HG02885 (cell line): ENCODE data around the gene RDH14.

Experiments used
- ATAC-seq: cut with Tn5 transposase; IDR thresholded peaks from one replicate; pipeline ENCODE4 v1.9.1; 2021; ENCODE audit warnings: mild to moderate bottlenecking; ENCODE audit not compliant: unreplicated experiment, poor library complexity

The RDH14 gene

DNA sequence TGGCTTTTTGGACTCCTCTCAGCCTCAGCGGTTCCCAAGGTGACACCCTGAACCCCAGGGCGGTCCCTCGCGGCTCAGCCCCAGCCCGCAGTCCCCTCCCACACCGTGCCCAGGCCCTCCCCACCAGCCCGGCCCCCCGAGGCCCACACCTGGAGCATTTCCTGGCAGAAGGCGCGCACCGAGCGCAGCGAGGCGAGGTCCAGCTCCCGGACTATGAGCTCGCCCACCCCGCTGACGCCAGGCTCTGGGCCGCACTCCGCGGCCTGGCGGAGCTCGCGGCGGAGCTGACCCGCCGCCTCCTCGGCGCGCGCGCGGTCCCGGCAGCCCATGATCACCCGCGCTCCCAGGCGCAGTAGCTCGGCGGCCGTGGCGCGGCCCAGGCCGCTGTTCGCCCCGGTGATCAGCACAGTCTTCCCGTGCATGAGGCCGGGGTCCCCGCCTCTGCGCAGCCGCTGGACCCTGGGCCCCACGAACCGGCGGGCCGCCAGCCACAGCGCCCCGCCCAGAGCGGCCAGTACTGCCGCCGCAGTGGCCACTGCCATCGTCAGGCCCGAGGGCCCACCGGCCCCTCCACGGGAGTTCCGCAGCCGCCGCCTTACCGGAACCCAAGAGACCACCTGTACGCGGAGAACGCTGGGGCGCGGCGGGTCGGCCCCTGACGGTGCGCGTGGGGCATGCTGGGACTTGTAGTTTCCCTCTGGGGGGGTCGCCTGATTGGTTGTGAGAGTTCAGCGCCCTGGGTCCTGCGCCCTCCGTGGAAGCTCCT lies at the start of gene RDH14:
Gene RDH14, minus strand, starts transcription at position 623 of the 766 bp plus-strand sequence. Its CDS starts 81 bp downstream, at position 542.
- ATAC-seq, result peak; percentile 93

DNA sequence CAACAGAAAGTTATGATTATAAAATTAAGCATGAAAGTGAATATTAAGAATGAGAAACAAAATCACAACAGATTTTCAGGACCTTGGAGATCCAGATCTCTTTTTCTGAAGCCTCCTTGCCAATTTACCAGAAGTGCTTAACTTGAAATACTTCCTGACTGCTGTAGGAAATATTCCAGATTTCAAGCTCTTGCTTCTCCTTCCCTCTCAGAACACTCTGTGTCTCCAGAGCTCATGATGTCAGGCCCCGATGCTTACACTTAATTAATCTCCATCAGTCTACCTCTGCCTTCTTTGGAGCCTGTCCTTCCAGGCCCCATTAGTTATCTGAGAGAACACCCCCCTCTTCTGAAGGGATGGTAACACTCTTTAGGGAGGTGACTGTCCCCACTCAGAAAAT lies 49.6 kb upstream of the RDH14 start:
- no peak for ATAC-seq

- ATAC-seq, result no peak
Observed at GRCh38 chr2:18605115-18605514, 44.7 kb upstream of the RDH14 start.

GRCh38 chr2:18604531-18604885 lies 44.1 kb upstream of the RDH14 start:
- ATAC-seq, result no peak

DNA sequence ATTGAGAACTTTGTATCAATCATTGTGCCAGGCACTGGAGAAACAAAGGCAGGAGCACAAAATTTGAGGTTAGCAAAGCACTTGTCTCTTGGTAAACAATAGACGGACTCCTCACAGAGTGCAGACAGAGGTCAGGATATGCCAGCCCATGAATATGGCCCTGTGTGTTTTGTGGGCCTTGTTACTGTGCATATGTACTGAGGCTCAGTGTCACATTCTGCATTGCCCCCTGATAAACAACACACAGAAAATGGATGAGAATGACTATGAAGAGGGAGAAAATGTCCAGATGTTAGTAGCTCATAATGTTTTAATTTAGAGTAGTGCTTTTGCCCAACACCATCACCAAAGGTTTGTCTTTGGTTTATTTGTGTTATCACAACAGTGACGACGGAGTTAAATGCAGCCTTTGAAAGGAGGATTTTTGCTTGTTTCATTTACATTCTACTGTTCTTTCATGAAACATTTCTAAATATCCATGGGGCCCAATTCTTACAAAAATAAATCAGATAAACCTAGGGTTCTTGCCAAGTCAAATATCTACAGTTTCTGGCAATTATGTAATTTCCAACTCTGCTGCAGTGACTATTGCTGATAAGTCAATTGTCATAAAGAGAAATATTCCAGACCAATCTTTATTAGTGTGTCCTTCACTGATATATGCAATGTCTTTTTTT lies 43.5 kb upstream of the RDH14 start:
- ATAC-seq, result no peak

- no peak for ATAC-seq
Observed at GRCh38 chr2:18602298-18602697, 41.8 kb upstream of the RDH14 start.

DNA sequence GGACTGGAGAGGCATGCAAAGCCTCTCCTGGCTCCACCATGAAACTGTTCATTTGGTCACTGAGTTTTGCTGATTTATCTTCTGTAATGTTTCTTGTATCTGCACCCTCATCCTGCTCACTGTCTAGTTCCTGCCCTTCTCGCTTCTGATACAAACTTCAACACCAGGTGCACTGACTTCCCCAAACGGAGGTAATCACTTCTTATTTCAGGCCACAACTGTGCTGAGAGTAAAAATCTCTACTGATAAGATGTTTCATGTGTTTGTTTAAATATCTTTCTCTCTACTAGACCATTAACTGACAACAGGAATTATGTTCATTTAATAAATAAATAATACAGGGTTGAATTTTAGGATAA lies 39.8 kb upstream of the RDH14 start:
- no peak for ATAC-seq

DNA sequence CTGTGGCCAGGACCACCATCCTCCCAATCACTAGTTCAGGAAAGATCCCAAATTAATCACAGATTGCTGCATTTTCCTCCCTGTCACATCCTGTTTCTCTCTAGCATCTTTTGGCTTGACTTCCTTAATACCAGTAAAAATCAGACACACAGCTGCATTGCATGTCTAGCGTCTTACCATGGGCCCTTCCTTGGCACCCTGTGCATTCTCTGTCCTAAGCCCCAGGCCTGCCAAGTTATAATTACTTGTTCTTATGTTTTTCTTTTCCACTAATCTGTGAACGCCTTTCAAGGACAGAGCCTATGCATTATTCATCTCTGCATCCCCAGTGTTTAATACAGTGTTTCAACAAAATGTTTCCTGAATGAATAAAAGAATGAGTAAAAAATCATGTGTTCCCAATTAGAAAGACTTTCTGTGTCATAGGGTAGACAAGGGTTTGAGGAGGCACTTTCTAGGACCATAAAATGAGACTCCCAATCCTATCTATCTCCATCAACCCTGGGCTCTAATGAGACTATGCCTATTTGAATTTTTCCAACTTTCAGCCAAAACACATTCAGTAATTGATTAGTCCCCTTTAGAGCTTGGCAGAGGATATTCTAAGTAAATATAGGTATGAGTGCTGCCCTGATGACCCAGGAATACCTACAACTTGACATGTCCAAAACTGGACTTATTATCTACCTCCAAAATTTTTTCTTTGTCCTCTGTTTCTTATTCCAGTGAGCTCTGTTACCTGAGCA lies 39.2 kb upstream of the RDH14 start:
- no peak for ATAC-seq

DNA sequence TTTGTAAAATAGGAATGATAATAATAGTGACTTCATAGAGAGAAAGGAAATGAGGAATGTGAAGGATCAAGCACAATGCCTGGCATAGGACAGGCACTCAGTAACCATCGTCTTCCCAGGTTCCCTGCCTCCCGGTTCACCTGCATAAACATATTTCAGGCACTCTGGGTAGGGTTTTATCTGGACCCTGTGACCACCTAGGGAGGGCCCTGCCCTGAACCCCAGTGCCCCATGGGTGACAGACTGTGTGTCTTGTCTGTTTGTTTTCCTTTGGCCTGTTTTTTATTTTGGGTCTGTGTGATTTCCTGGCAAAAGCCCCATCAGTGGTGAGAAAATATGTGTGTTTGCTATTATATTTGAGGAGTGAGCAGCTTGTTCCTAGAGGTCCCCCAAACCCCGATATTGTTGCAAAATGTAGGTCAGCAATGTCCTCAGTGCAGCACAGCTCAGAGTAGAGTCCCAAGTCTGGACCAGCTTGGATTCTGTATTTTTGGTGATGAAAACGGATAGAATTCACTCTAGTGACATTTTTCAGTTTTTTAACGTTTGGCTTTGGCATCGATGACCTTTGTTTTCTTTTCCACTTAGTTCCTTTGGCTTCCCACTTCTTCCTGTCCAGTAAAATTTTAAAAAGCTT lies 38.5 kb upstream of the RDH14 start:
- no peak for ATAC-seq

- ATAC-seq, result no peak
Observed at GRCh38 chr2:18597618-18598017, 37.2 kb upstream of the RDH14 start.

GRCh38 chr2:18596993-18597392 lies 36.5 kb upstream of the RDH14 start:
- ATAC-seq, result no peak

GRCh38 chr2:18593496-18593895 lies 33.0 kb upstream of the RDH14 start:
- ATAC-seq, result no peak

DNA sequence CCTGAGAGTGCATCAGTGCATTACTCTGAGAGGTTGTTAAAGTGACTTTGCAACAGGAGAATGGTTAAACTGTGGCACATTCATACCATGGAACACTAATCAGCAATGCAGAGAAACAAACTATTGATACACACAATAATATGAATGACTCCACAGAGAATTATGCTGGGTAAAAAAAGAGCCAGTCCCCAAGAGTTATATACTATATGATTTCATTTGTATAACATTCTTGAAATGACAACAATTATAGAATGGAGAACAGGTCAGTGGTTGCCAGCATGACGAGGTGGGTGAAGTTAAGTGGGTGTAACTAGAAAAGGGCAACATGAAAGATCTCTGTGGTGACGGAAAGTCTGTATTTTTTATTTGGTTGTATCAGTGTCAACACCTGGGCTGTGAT lies 31.9 kb upstream of the RDH14 start:
- ATAC-seq, result no peak

DNA sequence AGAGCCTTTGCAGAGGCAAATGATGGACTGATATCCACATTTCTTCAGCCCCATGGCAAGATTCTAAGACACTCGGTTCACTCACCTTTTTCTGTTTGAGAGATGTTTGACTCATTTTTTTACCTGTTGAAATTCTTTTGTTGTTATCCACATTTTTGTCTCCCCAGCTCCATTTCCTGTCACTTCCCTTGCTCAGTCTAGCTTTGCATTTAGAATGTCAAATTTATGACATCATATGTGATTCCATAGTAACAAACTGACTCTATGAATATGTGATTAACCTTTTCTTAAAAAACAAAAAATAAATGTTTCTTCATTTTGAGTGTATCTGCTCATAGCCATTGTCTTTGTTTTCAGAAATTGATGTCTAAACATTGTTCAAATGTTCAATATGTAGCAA lies 28.9 kb upstream of the RDH14 start, which contains the start of gene NT5C1B:
Gene NT5C1B, minus strand, starts transcription at position 216 of the 400 bp plus-strand sequence. Its CDS starts 101 bp downstream, at position 115.
- no peak for ATAC-seq

DNA sequence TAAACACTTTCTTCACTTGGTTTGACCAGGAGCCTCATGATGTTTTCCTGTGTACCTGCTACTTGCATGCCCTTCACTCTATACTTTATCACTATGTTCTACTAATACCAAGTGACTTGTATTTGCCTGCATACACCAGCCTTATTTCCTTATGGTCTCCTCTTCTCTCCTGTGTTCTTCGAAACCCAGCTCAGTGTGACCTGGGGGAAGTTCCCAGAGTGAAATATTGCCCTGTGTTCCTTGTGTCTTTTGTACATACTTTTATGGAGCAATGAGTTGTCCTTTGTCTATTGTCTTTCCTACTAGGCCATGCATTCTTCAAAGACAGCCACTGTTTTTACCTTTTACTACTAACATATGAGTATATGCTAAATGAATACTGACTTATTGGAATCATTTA lies 28.3 kb upstream of the RDH14 start:
- ATAC-seq, result no peak

DNA sequence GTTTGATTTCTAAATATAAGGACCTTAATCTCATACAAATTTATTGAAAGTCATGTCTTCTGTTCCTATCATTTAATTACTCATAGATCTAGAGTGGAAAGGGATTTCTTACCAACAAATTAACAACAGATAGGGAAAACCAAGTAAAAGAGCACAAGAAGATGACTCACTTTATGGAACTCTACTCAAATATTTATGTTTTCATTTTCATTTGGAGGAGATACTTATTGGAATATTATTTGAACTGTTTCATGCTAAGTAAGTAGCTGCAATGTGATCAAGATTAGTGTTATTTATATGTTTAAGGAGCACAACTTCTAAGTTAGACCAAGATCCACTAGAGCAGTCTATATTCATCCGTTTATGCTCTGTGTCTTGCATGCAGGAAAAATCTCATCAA lies 27.6 kb upstream of the RDH14 start:
- ATAC-seq, result no peak

GRCh38 chr2:18585526-18585925 lies 25.1 kb upstream of the RDH14 start:
- ATAC-seq, result no peak

GRCh38 chr2:18584608-18584954 lies 24.1 kb upstream of the RDH14 start:
- ATAC-seq, result no peak

DNA sequence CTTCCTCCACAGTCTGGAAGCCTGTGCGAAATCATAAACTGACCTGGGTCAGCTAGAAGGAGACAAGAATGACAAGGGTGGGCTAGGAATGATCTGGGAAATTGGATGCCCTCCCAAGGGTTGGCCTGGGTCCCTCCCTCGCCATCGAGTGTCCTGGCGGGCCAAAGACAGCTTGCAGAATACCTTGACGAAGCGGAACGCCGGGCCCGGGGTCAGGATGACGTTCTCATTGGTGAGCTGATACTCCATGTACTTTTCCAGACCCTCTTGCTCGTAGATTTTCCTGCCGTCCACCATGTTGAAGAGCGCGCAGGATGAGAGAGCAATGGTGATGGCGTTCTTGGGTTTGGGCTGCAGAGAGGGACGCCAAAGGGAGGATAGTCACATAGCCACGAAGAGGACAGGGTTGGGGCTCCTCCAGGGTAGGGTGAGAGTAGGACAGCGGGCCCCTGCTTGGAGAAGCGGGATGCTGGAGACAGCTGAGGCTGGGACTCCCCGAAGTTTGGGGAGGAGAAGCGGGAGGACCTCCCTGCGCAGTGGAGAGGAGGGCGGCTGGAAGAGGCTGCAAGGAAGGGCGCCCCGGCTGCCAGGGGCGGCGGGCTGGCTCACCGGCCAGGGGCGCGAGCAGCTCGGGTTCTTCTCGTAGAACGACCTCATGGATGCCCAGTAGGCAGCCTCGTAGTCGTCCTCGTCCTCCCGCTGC lies 23.6 kb upstream of the RDH14 start:
- no peak for ATAC-seq

- no peak for ATAC-seq
Observed at GRCh38 chr2:18580606-18581005, 20.2 kb upstream of the RDH14 start.
